ENCODE measurements around the gene PGA5.
"Not testable (repeated sequence)": the region's sequence is repeated elsewhere in the genome, so short reads cannot be mapped to it uniquely, and the experiment has no call there.

GRCh38 chr11:61211327-61211952 lies 29.5 kb upstream of the PGA5 start:
- not testable (repeated sequence) for TF ChIP-seq CTCF, POLR2A (IDR thresholded peaks at IDR 0.05)

All from ovary (tissue), 3 donors.